ENCODE data around the gene FAHD2A. TPM values are rescaled to one million over a fixed set of nuclear protein-coding genes. Genes with fewer than 3 reads are reported as not detected.

The FAHD2A gene
- total RNA-seq, 4 donors from 2014 or later = 10.7 to 112 (median 87.1) TPM

Small RNA genes within 50 kb of the gene (small RNA-seq; reads per million reads assigned to genes)
- gene AC133104.2 = 0 reads per million in 2 donors

Other genes with a start within 250 kb of the FAHD2A start
- gene ZNF514, start 242.9 kb upstream of the FAHD2A start, total RNA-seq = 10 to 100 TPM; 14.2 to 52.0 (median 23.6) TPM
- gene ZNF2, start 236.9 kb upstream of the FAHD2A start, total RNA-seq = 1 to 10 TPM in 3 of 4 donors, not detected in 1; 3.2 to 3.8 (median 3.7) TPM
- gene ZNF892, start 195.2 kb upstream of the FAHD2A start, total RNA-seq = 10 to 100 TPM in 1 of 4 donors, 1 to 10 TPM in 3; 2.7 to 16.5 (median 6.6) TPM
- 10 to 100 TPM; 13.1 to 68.9 (median 39.2) TPM for gene PROM2, start 128.3 kb upstream of the FAHD2A start, total RNA-seq
- gene KCNIP3, start 105.4 kb upstream of the FAHD2A start, total RNA-seq = 10 to 100 TPM in 1 of 4 donors, 1 to 10 TPM in 3; 4.9 to 11.4 (median 7.2) TPM
- not detected for gene TRIM43B, start 82.0 kb downstream of the FAHD2A start, total RNA-seq
- gene TRIM43, start 189.3 kb downstream of the FAHD2A start, total RNA-seq = not detected

All from Peyer's patch (tissue), 4 donors.